CD4-positive, CD25-positive, alpha-beta regulatory T cell (primary cell): ENCODE measurements around the gene TOX4. TPM values are rescaled to one million over a fixed set of nuclear protein-coding genes. Genes with fewer than 3 reads are reported as not detected.
"Not testable (repeated sequence)": the region's sequence is repeated elsewhere in the genome, so short reads cannot be mapped to it uniquely, and the experiment has no call there.

Experiments
- ATAC-seq, 2 donors: fragments of 150-1000 bp; cut with Tn5 transposase; one replicate each; pipeline ENCODE4 v1.10.0; 2021; ENCODE audit warnings: low read depth in 2 of 2, moderate number of reproducible peaks in 2 of 2, moderate library complexity in 1 of 2
- DNase-seq, 3 donors: peaks; one replicate each; pipeline versions ENCODE4 v3.0.0 to v3.0.0-alpha.2; 2012 to 2022; ENCODE audit warnings: mixed read lengths in 1 of 3
- H3K27ac ChIP-seq: one replicate; pipeline ENCODE4 v1.7.0; 2013; ENCODE audit warnings: mild to moderate bottlenecking, low read length; ENCODE audit not compliant: insufficient read depth, poor library complexity, severe bottlenecking
- H3K27me3 ChIP-seq: one replicate; pipeline ENCODE4 v1.7.0; 2013; ENCODE audit warnings: low read length; ENCODE audit not compliant: control insufficient read depth, insufficient read depth
- H3K36me3 ChIP-seq: one replicate; pipeline ENCODE4 v1.7.0; 2013; ENCODE audit warnings: mild to moderate bottlenecking, low read length, moderate library complexity; ENCODE audit not compliant: control insufficient read depth, insufficient read depth
- H3K4me1 ChIP-seq: 2 replicates; pipeline ENCODE4 v1.7.0; 2013; ENCODE audit warnings: mild to moderate bottlenecking, low read length; ENCODE audit not compliant: insufficient read depth, control insufficient read depth, poor library complexity, severe bottlenecking
- H3K4me3 ChIP-seq: one replicate; pipeline ENCODE4 v1.7.0; 2013; ENCODE audit warnings: low read depth, mild to moderate bottlenecking, low read length, moderate library complexity
- H3K9me3 ChIP-seq, 2 experiments: 1 replicate in 1 of 2; 2 replicates in 1 of 2; pipeline ENCODE4 v1.7.0; 2013; ENCODE audit warnings: low read length in 2 of 2, mild to moderate bottlenecking in 1 of 2, moderate library complexity in 1 of 2; ENCODE audit not compliant: control insufficient read depth in 2 of 2
- H3K27ac Mint-ChIP-seq, 3 donors: one replicate each; pipeline ENCODE4 v1.8.0; 2020 to 2022; ENCODE audit warnings: mild to moderate bottlenecking in 3 of 3, mixed read lengths in 3 of 3, moderate library complexity in 2 of 3
- H3K27me3 Mint-ChIP-seq: one replicate; pipeline ENCODE4 v1.8.0; 2022; ENCODE audit warnings: mild to moderate bottlenecking, mixed read lengths
- H3K36me3 Mint-ChIP-seq: one replicate; pipeline ENCODE4 v1.8.0; 2020; ENCODE audit warnings: mixed read lengths
- H3K4me1 Mint-ChIP-seq, 4 donors: one replicate each; pipeline ENCODE4 v1.8.0; 2020 to 2022; ENCODE audit warnings: mixed read lengths in 4 of 4, mild to moderate bottlenecking in 1 of 4
- H3K4me3 Mint-ChIP-seq, 4 donors: one replicate each; pipeline ENCODE4 v1.8.0; 2020 to 2022; ENCODE audit warnings: mild to moderate bottlenecking in 4 of 4, mixed read lengths in 4 of 4, moderate library complexity in 3 of 4
- H3K9me3 Mint-ChIP-seq, 7 donors: one replicate each; pipeline ENCODE4 v1.8.0; 2020 to 2022; ENCODE audit warnings: mixed read lengths in 7 of 7, mild to moderate bottlenecking in 3 of 7, moderate library complexity in 2 of 7
- polyA plus RNA-seq, 4 donors: library from polyadenylated mRNA; unstranded; fragments of 300-500 nt; fragmentation: Illumina TruSeq; gene quantifications; one replicate each; pipeline ENCODE4 v1.2.3, GENCODE V29; 2021
- total RNA-seq: library from RNA; stranded (reverse); gene quantifications from one replicate; pipeline ENCODE4 v1.2.3, GENCODE V29; 2022

The TOX4 gene
- total and polyA plus RNA-seq, 5 donors from 2014 or later = 90.0 to 128 (median 99.1) TPM

GRCh38 chr14:21539189-21539940 lies 62.4 kb downstream of the TOX4 start:
- Mint-ChIP-seq H3K27ac (no peak overlapping the region), H3K9me3 (peaks cover 0 to 6% (median 0%) of the 10 kb centered on the region in 7 donors), H3K27me3 (peaks cover 71% of the 10 kb centered on the region), H3K36me3 (no peaks in the 10 kb centered on the region), H3K4me3 (no peak overlapping the region), H3K4me1 (peaks cover 0 to 10% (median 3%) of the 10 kb centered on the region in 4 donors)
- no peaks in the 10 kb centered on the region for H3K36me3 ChIP-seq
- no peaks in the 10 kb centered on the region for H3K4me1 ChIP-seq
- DNase-seq = no peak
- H3K27ac ChIP-seq = no peak overlapping the region
- peaks cover 33% of the 10 kb centered on the region for H3K27me3 ChIP-seq
- no peaks in the 10 kb centered on the region for H3K9me3 ChIP-seq
- no peak for ATAC-seq
- no peak overlapping the region for H3K4me3 ChIP-seq

- H3K4me1 ChIP-seq = no peaks in the 10 kb centered on the region
- DNase-seq = no peak
- H3K4me1 Mint-ChIP-seq = peaks cover 0 to 7% (median 3%) of the 10 kb centered on the region in 4 donors
- peaks cover 18% of the 10 kb centered on the region for H3K27me3 ChIP-seq
- no peak overlapping the region for H3K27ac ChIP-seq
- no peak overlapping the region for H3K4me3 Mint-ChIP-seq
- H3K36me3 Mint-ChIP-seq = no peaks in the 10 kb centered on the region
- ATAC-seq = no peak
- peaks cover 0 to 2% (median 0%) of the 10 kb centered on the region in 7 donors for H3K9me3 Mint-ChIP-seq
- H3K9me3 ChIP-seq = no peaks in the 10 kb centered on the region
- no peaks in the 10 kb centered on the region for H3K36me3 ChIP-seq
- H3K27me3 Mint-ChIP-seq = peaks cover 51% of the 10 kb centered on the region
- no peak overlapping the region for H3K4me3 ChIP-seq
- H3K27ac Mint-ChIP-seq = no peak overlapping the region
Observed at GRCh38 chr14:21541413-21542074, 64.5 kb downstream of the TOX4 start.

GRCh38 chr14:21543521-21543960 lies 66.5 kb downstream of the TOX4 start:
- Histone ChIP-seq H3K4me3 (no peak overlapping the region), H3K36me3 (no peaks in the 10 kb centered on the region), H3K27ac (no peak overlapping the region), H3K9me3 (no peaks in the 10 kb centered on the region), H3K27me3 (peaks cover 5% of the 10 kb centered on the region), H3K4me1 (no peaks in the 10 kb centered on the region)
- no peak for ATAC-seq
- Mint-ChIP-seq H3K4me1 (no peaks in the 10 kb centered on the region), H3K9me3 (no peaks in the 10 kb centered on the region), H3K27ac (peak overlapping the region in 1 of 3 donors; percentile 40), H3K36me3 (no peaks in the 10 kb centered on the region), H3K4me3 (no peak overlapping the region), H3K27me3 (peaks cover 35% of the 10 kb centered on the region)
- DNase-seq = no peak

GRCh38 chr14:21543963-21544362 lies 67.0 kb downstream of the TOX4 start:
- ATAC-seq = no peak
- no peaks in the 10 kb centered on the region for H3K9me3 Mint-ChIP-seq

GRCh38 chr14:21544588-21544987 lies 67.6 kb downstream of the TOX4 start:
- H3K9me3 Mint-ChIP-seq, H3K4me3 ChIP-seq, H3K36me3 Mint-ChIP-seq, H3K27me3 ChIP-seq, H3K9me3 ChIP-seq, ATAC-seq, H3K36me3 ChIP-seq, H3K4me3 Mint-ChIP-seq, H3K27ac ChIP-seq, H3K27ac Mint-ChIP-seq, H3K4me1 Mint-ChIP-seq, H3K4me1 ChIP-seq, DNase-seq: not testable (repeated sequence)
- peaks cover 25% of the 10 kb centered on the region for H3K27me3 Mint-ChIP-seq

More at GRCh38 chr14:21543963-21544362, 67.0 kb downstream of the TOX4 start:
- Histone ChIP-seq H3K27me3 (peaks cover 2% of the 10 kb centered on the region), H3K4me3 (no peak overlapping the region), H3K9me3 (no peaks in the 10 kb centered on the region), H3K27ac (no peak overlapping the region), H3K36me3 (no peaks in the 10 kb centered on the region), H3K4me1 (no peaks in the 10 kb centered on the region)
- H3K36me3 Mint-ChIP-seq = no peaks in the 10 kb centered on the region
- H3K27ac Mint-ChIP-seq = no peak overlapping the region
- DNase-seq = no peak
- peaks cover 31% of the 10 kb centered on the region for H3K27me3 Mint-ChIP-seq
- H3K4me1 Mint-ChIP-seq = no peaks in the 10 kb centered on the region
- no peak overlapping the region for H3K4me3 Mint-ChIP-seq

Other genes with a start within 250 kb of the TOX4 start
- gene HNRNPC, start 207.8 kb upstream of the TOX4 start, total RNA-seq = 582 TPM
- 100 to 1,000 TPM; 752 to 840 (median 794) TPM for gene HNRNPC, start 207.8 kb upstream of the TOX4 start, polyA plus RNA-seq
- gene RPGRIP1, start 197.1 kb upstream of the TOX4 start, total RNA-seq = not detected
- gene RPGRIP1, start 197.1 kb upstream of the TOX4 start, polyA plus RNA-seq = under 1 TPM in 1 of 4 donors, not detected in 3; 0.10 TPM
- gene SUPT16H, start 93.2 kb upstream of the TOX4 start, total RNA-seq = 49.7 TPM
- gene SUPT16H, start 93.2 kb upstream of the TOX4 start, polyA plus RNA-seq = 10 to 100 TPM; 58.8 to 65.5 (median 63.7) TPM
- gene CHD8, start 21.1 kb upstream of the TOX4 start, total RNA-seq = 142 TPM
- gene CHD8, start 21.1 kb upstream of the TOX4 start, polyA plus RNA-seq = 10 to 100 TPM; 15.3 to 30.9 (median 20.9) TPM
- gene RAB2B, start 236 bp upstream of the TOX4 start, total RNA-seq = 32.6 TPM
- gene RAB2B, start 236 bp upstream of the TOX4 start, polyA plus RNA-seq = 10 to 100 TPM; 12.1 to 19.8 (median 14.8) TPM
- 59.0 TPM for gene METTL3, start 34.1 kb downstream of the TOX4 start, total RNA-seq
- 10 to 100 TPM; 20.6 to 32.6 (median 23.9) TPM for gene METTL3, start 34.1 kb downstream of the TOX4 start, polyA plus RNA-seq
- 2.8 TPM for gene SALL2, start 49.2 kb downstream of the TOX4 start, total RNA-seq
- 1 to 10 TPM in 3 of 4 donors, under 1 TPM in 1; 0.73 to 2.1 (median 1.9) TPM for gene SALL2, start 49.2 kb downstream of the TOX4 start, polyA plus RNA-seq
- gene OR10G3, start 102.9 kb downstream of the TOX4 start, total RNA-seq = not detected
- not detected for gene OR10G3, start 102.9 kb downstream of the TOX4 start, polyA plus RNA-seq
- not detected for gene OR10G2, start 157.7 kb downstream of the TOX4 start, total RNA-seq
- gene OR10G2, start 157.7 kb downstream of the TOX4 start, polyA plus RNA-seq = not detected
- gene OR4E2, start 176.6 kb downstream of the TOX4 start, total RNA-seq = not detected
- gene OR4E2, start 176.6 kb downstream of the TOX4 start, polyA plus RNA-seq = not detected
- not detected for gene OR4E1, start 196.6 kb downstream of the TOX4 start, total RNA-seq
- under 1 TPM in 1 of 4 donors, not detected in 3; 0.18 TPM for gene OR4E1, start 196.6 kb downstream of the TOX4 start, polyA plus RNA-seq